Type B pancreatic cell (in vitro differentiated cells): ENCODE results near the gene EPHA3. TPM values are rescaled to one million over a fixed set of nuclear protein-coding genes. Genes with fewer than 3 reads are reported as not detected.

Experiments used
- DNase-seq: peaks from one replicate; pipeline ENCODE4 v3.0.0; 2021; ENCODE audit warnings: mixed read lengths; ENCODE audit not compliant: unreplicated experiment; ENCODE audit errors: extremely low spot score
- H3K27ac Mint-ChIP-seq: 2 replicates; pipeline ENCODE4 v1.8.0; 2021; ENCODE audit warnings: mild to moderate bottlenecking, mixed read lengths
- H3K27me3 Mint-ChIP-seq: 2 replicates; pipeline ENCODE4 v1.8.0; 2021; ENCODE audit warnings: mixed read lengths
- H3K36me3 Mint-ChIP-seq: 2 replicates; pipeline ENCODE4 v1.8.0; 2021; ENCODE audit warnings: mixed read lengths
- H3K4me1 Mint-ChIP-seq: one replicate; pipeline ENCODE4 v1.8.0; 2021; ENCODE audit warnings: mixed read lengths; ENCODE audit not compliant: unreplicated experiment
- H3K4me3 Mint-ChIP-seq: 2 replicates; pipeline ENCODE4 v1.8.0; 2021; ENCODE audit warnings: mild to moderate bottlenecking, mixed read lengths
- H3K9me3 Mint-ChIP-seq: 2 replicates; pipeline ENCODE4 v1.8.0; 2021; ENCODE audit warnings: mixed read lengths
- CTCF ChIP-seq: fragments of 200-600 bp; sonication (generic); conservative IDR thresholded peaks from 2 replicates; pipeline ENCODE4 v1.5.0; 2021; ENCODE audit warnings: antibody characterized with exemption, mild to moderate bottlenecking
- total RNA-seq: library from RNA; stranded (reverse); gene quantifications from 2 replicates; pipeline ENCODE4 v1.2.1, GENCODE V29; 2021; ENCODE audit warnings: low replicate concordance

EPHA3 gene
- total RNA-seq, 1 donor from 2014 or later = 30.3 TPM

GRCh38 chr3:89180334-89180733 lies 72.9 kb downstream of the EPHA3 start:
- no peak for TF ChIP-seq CTCF
- H3K27me3 Mint-ChIP-seq = no peaks in the 10 kb centered on the region
- no peaks in the 10 kb centered on the region for H3K9me3 Mint-ChIP-seq
- H3K36me3 Mint-ChIP-seq = no peaks in the 10 kb centered on the region
- H3K4me3 Mint-ChIP-seq = no peak overlapping the region
- DNase-seq = no peak
- peaks cover 26% of the 10 kb centered on the region for H3K4me1 Mint-ChIP-seq
- H3K27ac Mint-ChIP-seq = no peak overlapping the region

DNA sequence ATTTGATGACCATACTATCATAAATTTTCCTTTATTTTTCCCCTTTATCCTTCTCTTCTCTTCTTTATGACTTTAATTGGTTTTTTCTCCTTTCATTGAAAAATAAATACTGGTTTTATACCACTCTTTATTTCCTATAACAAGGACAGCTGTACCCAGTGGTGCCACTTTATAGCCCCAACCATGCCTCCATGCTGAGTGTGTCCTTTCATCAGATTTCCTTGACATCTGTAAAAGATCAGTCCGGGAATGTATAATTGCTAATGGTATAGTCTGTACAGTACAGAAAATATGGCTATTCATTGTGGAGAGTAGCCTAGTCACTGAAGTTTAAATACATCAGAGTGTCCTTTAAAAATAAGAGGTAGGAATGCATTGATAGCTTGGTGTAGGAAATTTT lies 74.6 kb downstream of the EPHA3 start:
- Mint-ChIP-seq H3K36me3 (no peaks in the 10 kb centered on the region), H3K4me1 (peaks cover 26% of the 10 kb centered on the region)

GRCh38 chr3:89184151-89184995 lies 77.0 kb downstream of the EPHA3 start:
- no peak for DNase-seq
- H3K27ac Mint-ChIP-seq = no peak overlapping the region
- peaks cover 25% of the 10 kb centered on the region for H3K4me1 Mint-ChIP-seq
- TF ChIP-seq CTCF = no peak
- H3K27me3 Mint-ChIP-seq = no peaks in the 10 kb centered on the region
- H3K36me3 Mint-ChIP-seq = no peaks in the 10 kb centered on the region
- no peaks in the 10 kb centered on the region for H3K9me3 Mint-ChIP-seq
- H3K4me3 Mint-ChIP-seq = no peak overlapping the region

More for the DNA sequence above, 74.6 kb downstream of the EPHA3 start:
- Mint-ChIP-seq H3K27ac (no peak overlapping the region), H3K9me3 (no peaks in the 10 kb centered on the region), H3K4me3 (no peak overlapping the region), H3K27me3 (no peaks in the 10 kb centered on the region)
- DNase-seq = no peak
- no peak for TF ChIP-seq CTCF

GRCh38 chr3:89186456-89186855 lies 79.0 kb downstream of the EPHA3 start:
- no peak overlapping the region for H3K4me3 Mint-ChIP-seq
- H3K9me3 Mint-ChIP-seq = no peaks in the 10 kb centered on the region
- no peaks in the 10 kb centered on the region for H3K27me3 Mint-ChIP-seq
- TF ChIP-seq CTCF = no peak
- H3K36me3 Mint-ChIP-seq = no peaks in the 10 kb centered on the region
- peaks cover 8% of the 10 kb centered on the region for H3K4me1 Mint-ChIP-seq
- DNase-seq = no peak
- H3K27ac Mint-ChIP-seq = no peak overlapping the region

- no peak for DNase-seq
- Mint-ChIP-seq H3K4me1 (no peaks in the 10 kb centered on the region), H3K27me3 (no peaks in the 10 kb centered on the region), H3K4me3 (no peak overlapping the region), H3K27ac (no peak overlapping the region), H3K36me3 (no peaks in the 10 kb centered on the region), H3K9me3 (no peaks in the 10 kb centered on the region)
- no peak for TF ChIP-seq CTCF
Observed at GRCh38 chr3:89198591-89198990, 91.2 kb downstream of the EPHA3 start.
